K562 (cell line): ENCODE measurements around the gene RPS2. TPM values are rescaled to one million over a fixed set of nuclear protein-coding genes. Genes with fewer than 3 reads are reported as not detected.
A peak's percentile ranks its signal among the peaks of the same experiment; 100 is the strongest.

Source experiments
- CBX8 ChIP-seq: fragments of 200-600 bp; sonication (generic); IDR thresholded peaks from 2 replicates; pipeline ENCODE4 v1.6.1; 2012; ENCODE audit warnings: borderline replicate concordance, mixed run types, low read depth, mild to moderate bottlenecking, moderate library complexity, mixed read lengths, low read length, control low read depth, inconsistent platforms; ENCODE audit not compliant: poor library complexity, severe bottlenecking; ENCODE audit errors: extremely low read depth
- DPF2 ChIP-seq: fragments of 450-650 bp; IDR thresholded peaks from 2 replicates; pipeline ENCODE4 v1.6.1; 2016
- E2F3 ChIP-seq: fragments of 250-450 bp; sonication (Bioruptor Pico); IDR thresholded peaks from 2 replicates; pipeline ENCODE4 v1.4.0; 2020; ENCODE audit warnings: mild to moderate bottlenecking
- ELF1 ChIP-seq: fragments of 200-800 bp; sonication (Bioruptor generic); IDR thresholded peaks from 2 replicates; pipeline ENCODE4 v1.6.1; 2016; ENCODE audit warnings: missing genetic modification characterization, missing compliant biosample characterization
- ETV1 ChIP-seq: fragments of 450-650 bp; conservative IDR thresholded peaks from 2 replicates; pipeline ENCODE4 v1.6.1; 2016; ENCODE audit warnings: missing genetic modification characterization, control low read depth, low read depth, missing compliant biosample characterization
- FOXK1 ChIP-seq: sonication (generic); formaldehyde crosslinking; IDR thresholded peaks from 2 replicates; pipeline ENCODE4 v1.8.0; 2022; ENCODE audit warnings: missing genetic modification reagents, mild to moderate bottlenecking, borderline replicate concordance
- HIVEP1 ChIP-seq: fragments of 250-450 bp; sonication (Bioruptor Pico); IDR thresholded peaks from 2 replicates; pipeline ENCODE4 v1.4.0; 2020; ENCODE audit warnings: mild to moderate bottlenecking
- MTF1 ChIP-seq: fragments of 250-450 bp; sonication (Bioruptor Pico); IDR thresholded peaks from 2 replicates; pipeline ENCODE4 v1.9.0; 2021; ENCODE audit warnings: moderate library complexity, mild to moderate bottlenecking, inconsistent platforms, borderline replicate concordance
- NCOA4 ChIP-seq: fragments of 450-650 bp; IDR thresholded peaks from 2 replicates; pipeline ENCODE4 v1.6.1; 2018; ENCODE audit warnings: mild to moderate bottlenecking; ENCODE audit not compliant: partially characterized antibody
- NCOR1 ChIP-seq: fragments of 450-650 bp; IDR thresholded peaks from 2 replicates; pipeline ENCODE4 v1.6.1; 2016; ENCODE audit warnings: mild to moderate bottlenecking, moderate library complexity
- NR2C2 ChIP-seq, 2 experiments: fragments of 200-800 bp in 1 of 2; sonication (Bioruptor generic) in 1 of 2; sonication (generic) in 1 of 2; formaldehyde crosslinking in 1 of 2; IDR thresholded peaks; 2 replicates each; pipeline versions ENCODE4 v1.6.1 to v1.8.0; 2016 to 2022; ENCODE audit warnings: mild to moderate bottlenecking in 1 of 2, missing compliant biosample characterization in 1 of 2, missing genetic modification characterization in 1 of 2, missing genetic modification reagents in 1 of 2
- NR2F6 ChIP-seq: fragments of 450-650 bp; formaldehyde crosslinking; IDR thresholded peaks from 2 replicates; pipeline ENCODE4 v1.4.0; 2020; ENCODE audit warnings: mild to moderate bottlenecking
- RBM22 ChIP-seq: fragments of 200-400 bp; formaldehyde crosslinking; IDR thresholded peaks from 2 replicates; pipeline ENCODE4 v1.6.1; 2018; ENCODE audit warnings: low read length, low read depth; ENCODE audit not compliant: poor library complexity, severe bottlenecking
- SMAD4 ChIP-seq: fragments of 250-450 bp; sonication (Bioruptor Pico); conservative IDR thresholded peaks from 2 replicates; pipeline ENCODE4 v1.8.0; 2021; ENCODE audit warnings: inconsistent platforms, mild to moderate bottlenecking, moderate library complexity
- SP2 ChIP-seq: IDR thresholded peaks from 2 replicates; pipeline ENCODE4 v1.6.1; 2011; ENCODE audit warnings: mild to moderate bottlenecking, low read depth, low read length, moderate library complexity; ENCODE audit not compliant: poor library complexity, severe bottlenecking; ENCODE audit errors: extremely low read depth
- STAT5A ChIP-seq: IDR thresholded peaks from 2 replicates; pipeline ENCODE4 v1.6.1; 2012; ENCODE audit warnings: low read length, inconsistent platforms, borderline replicate concordance
- TCF15 ChIP-seq: fragments of 250-450 bp; sonication (Bioruptor Pico); IDR thresholded peaks from 2 replicates; pipeline ENCODE4 v1.8.0; 2022; ENCODE audit warnings: moderate library complexity, mild to moderate bottlenecking, inconsistent platforms
- TEAD4 ChIP-seq, 2 experiments: sonication (generic) in 1 of 2; formaldehyde crosslinking in 1 of 2; IDR thresholded peaks; 2 replicates each; pipeline versions ENCODE4 v1.6.1 to v1.8.0; 2012 to 2022; ENCODE audit warnings: borderline replicate concordance in 1 of 2, inconsistent platforms in 1 of 2, low read length in 1 of 2, mild to moderate bottlenecking in 1 of 2, missing genetic modification reagents in 1 of 2
- polyA plus RNA-seq, 8 experiments: library from polyadenylated mRNA; depleted of rRNA in 4 of 8; stranded (reverse) in 5 of 8; unstranded in 3 of 8; fragments of >200 nt; fragmentation: Nextera tagmentation in 2 of 8; fragmentation: Illumina TruSeq in 1 of 8; extraction: Ambion mirVana in 2 of 8; extraction: Trizol in 1 of 8; gene quantifications; 2 replicates each; pipeline versions ENCODE4 v1.2.1 to v1.2.3, GENCODE V29; 2011 to 2014; ENCODE audit warnings: inconsistent platforms in 1 of 8, missing spikeins in 1 of 8
- total RNA-seq, 7 experiments: library from RNA; depleted of rRNA in 6 of 7; stranded (reverse); fragments of >200 nt in 6 of 7; fragmentation: Illumina TruSeq in 2 of 7; extraction: Trizol in 2 of 7; gene quantifications; 2 replicates each; pipeline versions ENCODE4 v1.2.1 to v1.2.3, GENCODE V29; 2011 to 2021; ENCODE audit warnings: low replicate concordance in 1 of 7
- TF ChIP-seq, protein P1 (sequence below): fragments of 250-450 bp; sonication (Bioruptor Pico); IDR thresholded peaks from 2 replicates; pipeline ENCODE4 v1.5.0; 2021; ENCODE audit warnings: mild to moderate bottlenecking, borderline replicate concordance
- TF ChIP-seq, protein P2 (sequence below): fragments of 250-450 bp; sonication (Bioruptor Pico); IDR thresholded peaks from 2 replicates; pipeline ENCODE4 v1.8.0; 2022; ENCODE audit warnings: inconsistent platforms, mild to moderate bottlenecking, moderate library complexity, borderline replicate concordance

Gene RPS2
- total and polyA plus RNA-seq, 9 of the 15 experiments (the other 6 are each of a cell fraction or from before 2014, with no cell fraction given): 834 to 4,794 (median 3,793) TPM

DNA sequence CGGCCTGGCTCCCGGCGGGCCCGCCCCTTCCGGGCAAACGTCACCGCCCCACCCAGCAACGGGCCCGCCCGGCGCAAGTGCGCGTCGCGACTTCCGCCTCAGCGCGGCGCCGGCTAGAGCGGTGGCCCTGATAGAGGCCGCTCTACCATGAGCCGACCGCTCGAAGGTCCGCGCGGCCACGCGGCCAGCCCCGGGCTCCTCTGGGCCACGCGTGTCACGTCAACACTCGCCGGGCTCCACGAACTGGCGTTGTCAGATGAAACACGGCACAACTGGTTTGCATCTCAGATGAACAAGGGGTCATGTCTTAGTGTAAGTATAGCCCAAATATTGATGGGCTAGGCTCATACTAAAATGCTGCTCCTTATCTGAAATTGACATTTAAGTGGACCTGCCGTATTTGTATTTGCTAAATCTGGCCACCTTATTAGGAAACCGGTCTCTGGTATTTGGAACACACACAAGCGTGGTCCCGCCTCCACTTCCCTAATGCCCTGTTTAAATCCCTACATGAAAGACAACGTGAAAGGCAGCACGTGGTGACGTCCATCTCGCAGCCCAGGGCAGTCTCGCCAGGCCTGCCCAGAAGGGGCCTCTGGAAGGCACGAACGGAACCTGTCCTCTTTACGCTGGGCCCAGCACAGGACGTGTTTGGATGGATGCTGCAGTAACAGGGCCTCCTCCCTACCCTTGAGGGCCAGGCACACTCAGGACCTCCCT is 45.3 kb upstream of the RPS2 start, which contains the start of gene ZNF598 (continued):
- TF ChIP-seq, protein P1, sequence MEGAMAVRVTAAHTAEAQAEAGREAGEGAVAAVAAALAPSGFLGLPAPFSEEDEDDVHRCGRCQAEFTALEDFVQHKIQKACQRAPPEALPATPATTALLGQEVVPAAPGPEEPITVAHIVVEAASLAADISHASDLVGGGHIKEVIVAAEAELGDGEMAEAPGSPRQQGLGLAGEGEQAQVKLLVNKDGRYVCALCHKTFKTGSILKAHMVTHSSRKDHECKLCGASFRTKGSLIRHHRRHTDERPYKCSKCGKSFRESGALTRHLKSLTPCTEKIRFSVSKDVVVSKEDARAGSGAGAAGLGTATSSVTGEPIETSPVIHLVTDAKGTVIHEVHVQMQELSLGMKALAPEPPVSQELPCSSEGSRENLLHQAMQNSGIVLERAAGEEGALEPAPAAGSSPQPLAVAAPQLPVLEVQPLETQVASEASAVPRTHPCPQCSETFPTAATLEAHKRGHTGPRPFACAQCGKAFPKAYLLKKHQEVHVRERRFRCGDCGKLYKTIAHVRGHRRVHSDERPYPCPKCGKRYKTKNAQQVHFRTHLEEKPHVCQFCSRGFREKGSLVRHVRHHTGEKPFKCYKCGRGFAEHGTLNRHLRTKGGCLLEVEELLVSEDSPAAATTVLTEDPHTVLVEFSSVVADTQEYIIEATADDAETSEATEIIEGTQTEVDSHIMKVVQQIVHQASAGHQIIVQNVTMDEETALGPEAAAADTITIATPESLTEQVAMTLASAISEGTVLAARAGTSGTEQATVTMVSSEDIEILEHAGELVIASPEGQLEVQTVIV (CRISPR knock-in tag): no peak
- TF ChIP-seq NCOR1 (peak; percentile 44; the same call in 1 of the 2 replicates), MTF1 (CRISPR knock-in tag) (no peak), SP2 (peak; percentile 97), TEAD4 (IDR thresholded peaks at IDR 0.05; ENCODE audit: low read length) (0 out of 2 replicates have a peak, but pooled peaks have one; percentile 19), TEAD4 (CRISPR knock-in tag; IDR thresholded peaks at IDR 0.05; ENCODE audit: borderline replicate concordance) (no peak), NCOA4 (no peak), ETV1 (tag) (peak; percentile 35; the same call in 1 of the 2 replicates), NR2F6 (CRISPR knock-in tag) (no peak), SMAD4 (CRISPR knock-in tag) (peak; percentile 74), NR2C2 (CRISPR knock-in tag; IDR thresholded peaks at IDR 0.05) (no peak), NR2C2 (tag; IDR thresholded peaks at IDR 0.05) (peak; percentile 67), STAT5A (no peak; the same call in 1 of the 2 replicates), CBX8 (no peak), FOXK1 (CRISPR knock-in tag) (peak; percentile 94; the same call in 1 of the 2 replicates), ELF1 (tag) (peak; percentile 91), HIVEP1 (CRISPR knock-in tag) (no peak), RBM22 (no peak), E2F3 (peak; percentile 37; the same call in 1 of the 2 replicates), DPF2 (0 out of 2 replicates have a peak, but pooled peaks have one; percentile 31), TCF15 (no peak)
- TF ChIP-seq, protein P2, sequence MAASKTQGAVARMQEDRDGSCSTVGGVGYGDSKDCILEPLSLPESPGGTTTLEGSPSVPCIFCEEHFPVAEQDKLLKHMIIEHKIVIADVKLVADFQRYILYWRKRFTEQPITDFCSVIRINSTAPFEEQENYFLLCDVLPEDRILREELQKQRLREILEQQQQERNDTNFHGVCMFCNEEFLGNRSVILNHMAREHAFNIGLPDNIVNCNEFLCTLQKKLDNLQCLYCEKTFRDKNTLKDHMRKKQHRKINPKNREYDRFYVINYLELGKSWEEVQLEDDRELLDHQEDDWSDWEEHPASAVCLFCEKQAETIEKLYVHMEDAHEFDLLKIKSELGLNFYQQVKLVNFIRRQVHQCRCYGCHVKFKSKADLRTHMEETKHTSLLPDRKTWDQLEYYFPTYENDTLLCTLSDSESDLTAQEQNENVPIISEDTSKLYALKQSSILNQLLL (CRISPR knock-in tag): no peak
